Measurements from ENCODE around the gene ANXA6. TPM values are rescaled to one million over a fixed set of nuclear protein-coding genes. Genes with fewer than 3 reads are reported as not detected.

ANXA6 gene
- polyA plus RNA-seq, 1 donor (not counting 4 experiments of a cell fraction or from before 2014, with no cell fraction given): 37.0 TPM

- H2AFZ ChIP-seq (ENCODE audit: control insufficient read depth, low read length): no peak overlapping the region
Measured at GRCh38 chr5:151164687-151165392, 7.3 kb upstream of the ANXA6 start.

GRCh38 chr5:151162776-151163175, 5.2 kb upstream of the ANXA6 start:
- FAIRE-seq (no peak), DNase-seq (ENCODE audit: low read depth, low spot score) (no peak)
- Histone ChIP-seq H3K9me1 (ENCODE audit: control insufficient read depth, extremely low read depth, insufficient read depth, low read length) (no peaks in the 10 kb centered on the region), H3K36me3 (ENCODE audit: control insufficient read depth in 2 of 2, extremely low read depth in 1 of 2, insufficient read depth in 2 of 2, low read length in 2 of 2) (no peaks in the 10 kb centered on the region), H3K4me1 (ENCODE audit: control insufficient read depth, extremely low read depth, insufficient read depth, low read length) (peaks cover 5% of the 10 kb centered on the region), H3K9me3 (ENCODE audit: control insufficient read depth, low read depth, low read length) (no peaks in the 10 kb centered on the region), H3K27ac (ENCODE audit: control insufficient read depth, insufficient read depth, low read length) (no peak overlapping the region), H3K9ac (ENCODE audit: control insufficient read depth, extremely low read depth, insufficient read depth, low read length) (no peak overlapping the region), H2AFZ (ENCODE audit: control insufficient read depth, low read length) (no peak overlapping the region), H3K4me3 (ENCODE audit: control insufficient read depth in 2 of 3, extremely low read depth in 1 of 3, insufficient read depth in 2 of 3, low read depth in 1 of 3, low read length in 3 of 3) (no peak overlapping the region), H3K27me3 (ENCODE audit: control insufficient read depth, extremely low read depth, insufficient read depth, low read length) (peaks cover 9% of the 10 kb centered on the region), H4K20me1 (ENCODE audit: control insufficient read depth, extremely low read depth, insufficient read depth, low read length) (no peaks in the 10 kb centered on the region), H3K4me2 (ENCODE audit: control insufficient read depth, extremely low read depth, insufficient read depth, low read depth, low read length) (no peak overlapping the region), H3K79me2 (ENCODE audit: control insufficient read depth, insufficient read depth, low read length) (no peaks in the 10 kb centered on the region)
- no peak for TF ChIP-seq EZH2 (IDR thresholded peaks at IDR 0.05; ENCODE audit: low read length)
- dilution Hi-C loops (cut with MboI; ENCODE audit: extremely low pct_ligation_motif_present, low sequenced_read_pairs): no loop called here

More at GRCh38 chr5:151164687-151165392, 7.3 kb upstream of the ANXA6 start:
- dilution Hi-C loops (cut with MboI; ENCODE audit: extremely low pct_ligation_motif_present, low sequenced_read_pairs): no loop called here
- no peaks in the 10 kb centered on the region for H3K27me3 ChIP-seq (ENCODE audit: control insufficient read depth, extremely low read depth, insufficient read depth, low read length)
- TF ChIP-seq, protein P1, sequence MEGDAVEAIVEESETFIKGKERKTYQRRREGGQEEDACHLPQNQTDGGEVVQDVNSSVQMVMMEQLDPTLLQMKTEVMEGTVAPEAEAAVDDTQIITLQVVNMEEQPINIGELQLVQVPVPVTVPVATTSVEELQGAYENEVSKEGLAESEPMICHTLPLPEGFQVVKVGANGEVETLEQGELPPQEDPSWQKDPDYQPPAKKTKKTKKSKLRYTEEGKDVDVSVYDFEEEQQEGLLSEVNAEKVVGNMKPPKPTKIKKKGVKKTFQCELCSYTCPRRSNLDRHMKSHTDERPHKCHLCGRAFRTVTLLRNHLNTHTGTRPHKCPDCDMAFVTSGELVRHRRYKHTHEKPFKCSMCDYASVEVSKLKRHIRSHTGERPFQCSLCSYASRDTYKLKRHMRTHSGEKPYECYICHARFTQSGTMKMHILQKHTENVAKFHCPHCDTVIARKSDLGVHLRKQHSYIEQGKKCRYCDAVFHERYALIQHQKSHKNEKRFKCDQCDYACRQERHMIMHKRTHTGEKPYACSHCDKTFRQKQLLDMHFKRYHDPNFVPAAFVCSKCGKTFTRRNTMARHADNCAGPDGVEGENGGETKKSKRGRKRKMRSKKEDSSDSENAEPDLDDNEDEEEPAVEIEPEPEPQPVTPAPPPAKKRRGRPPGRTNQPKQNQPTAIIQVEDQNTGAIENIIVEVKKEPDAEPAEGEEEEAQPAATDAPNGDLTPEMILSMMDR (optimal IDR thresholded peaks at IDR 0.05 in 1 of 3, IDR thresholded peaks at IDR 0.05 in 1 of 3, conservative IDR thresholded peaks at IDR 0.05 in 1 of 3; ENCODE audit: extremely low read depth in 1 of 3, insufficient read depth in 2 of 3, low read length in 3 of 3): peak; percentile 86 to 93 (median 87)
- TF ChIP-seq EZH2 (IDR thresholded peaks at IDR 0.05; ENCODE audit: low read length): no peak
- H3K4me3 ChIP-seq (ENCODE audit: control insufficient read depth in 2 of 3, extremely low read depth in 1 of 3, insufficient read depth in 2 of 3, low read depth in 1 of 3, low read length in 3 of 3): no peak overlapping the region
- no peak overlapping the region for H3K27ac ChIP-seq (ENCODE audit: control insufficient read depth, insufficient read depth, low read length)
- no peaks in the 10 kb centered on the region for H3K79me2 ChIP-seq (ENCODE audit: control insufficient read depth, insufficient read depth, low read length)
- DNase-seq (ENCODE audit: low read depth, low spot score) (no peak), FAIRE-seq (peak; percentile 69)
- H3K4me2 ChIP-seq (ENCODE audit: control insufficient read depth, extremely low read depth, insufficient read depth, low read depth, low read length): no peak overlapping the region
- no peak overlapping the region for H3K9ac ChIP-seq (ENCODE audit: control insufficient read depth, extremely low read depth, insufficient read depth, low read length)
- no peaks in the 10 kb centered on the region for H4K20me1 ChIP-seq (ENCODE audit: control insufficient read depth, extremely low read depth, insufficient read depth, low read length)
- no peaks in the 10 kb centered on the region for H3K36me3 ChIP-seq (ENCODE audit: control insufficient read depth in 2 of 2, extremely low read depth in 1 of 2, insufficient read depth in 2 of 2, low read length in 2 of 2)
- H3K4me1 ChIP-seq (ENCODE audit: control insufficient read depth, extremely low read depth, insufficient read depth, low read length): no peaks in the 10 kb centered on the region
- no peaks in the 10 kb centered on the region for H3K9me1 ChIP-seq (ENCODE audit: control insufficient read depth, extremely low read depth, insufficient read depth, low read length)
- H3K9me3 ChIP-seq (ENCODE audit: control insufficient read depth, low read depth, low read length): no peaks in the 10 kb centered on the region
